ENCODE measurements around the gene ZSCAN4.

- TF ChIP-seq POLR2AphosphoS5 (IDR thresholded peaks at IDR 0.05; ENCODE audit: low read depth, low read length): no peak
- no peak for TF ChIP-seq POLR2A (IDR thresholded peaks at IDR 0.05; ENCODE audit: low read depth, low read length)
- TF ChIP-seq TAF1 (IDR thresholded peaks at IDR 0.05; ENCODE audit: low read depth, low read length): no peak
Observed at GRCh38 chr19:57665261-57665806, 3.4 kb upstream of the ZSCAN4 start.

Data from GM12891 (cell line).